Coronary artery (tissue), 2 donors: ENCODE measurements around the gene PAWR.

ENCODE experiments used
- DNase-seq: peaks from one replicate; pipeline ENCODE4 v3.0.0-alpha.2; 2017; ENCODE audit warnings: low spot score
- H3K27ac ChIP-seq, 2 donors: fragments of 200-600 bp; sonication (generic); one replicate each; pipeline ENCODE4 v1.5.1; 2016 to 2019
- H3K4me3 ChIP-seq: fragments of 200-600 bp; sonication (generic); 2 replicates; pipeline ENCODE4 v1.5.1; 2016; ENCODE audit warnings: mild to moderate bottlenecking, moderate library complexity
- CTCF ChIP-seq: fragments of 200-600 bp; sonication (generic); IDR thresholded peaks from one replicate; pipeline ENCODE4 v1.5.1; 2019; ENCODE audit warnings: antibody characterized with exemption

The PAWR gene

GRCh38 chr12:79618848-79619404 lies 71.8 kb downstream of the PAWR start:
- DNase-seq: no peak
- no peak for TF ChIP-seq CTCF
- no peak overlapping the region for H3K27ac ChIP-seq
- H3K4me3 ChIP-seq: no peak overlapping the region

- no peak for DNase-seq
- H3K4me3 ChIP-seq: no peak overlapping the region
- no peak overlapping the region for H3K27ac ChIP-seq
- no peak for TF ChIP-seq CTCF
Observed at GRCh38 chr12:79617696-79618095, 73.1 kb downstream of the PAWR start.

GRCh38 chr12:79615596-79616560 lies 74.9 kb downstream of the PAWR start:
- Histone ChIP-seq H3K27ac (no peak overlapping the region), H3K4me3 (no peak overlapping the region)
- no peak for DNase-seq
- no peak for TF ChIP-seq CTCF

- no peak overlapping the region for H3K27ac ChIP-seq
- no peak for TF ChIP-seq CTCF
- DNase-seq: no peak
- no peak overlapping the region for H3K4me3 ChIP-seq
Observed at GRCh38 chr12:79614730-79615129, 76.0 kb downstream of the PAWR start.

- Histone ChIP-seq H3K27ac (no peak overlapping the region), H3K4me3 (no peak overlapping the region)
- DNase-seq: no peak
- no peak for TF ChIP-seq CTCF
Observed at GRCh38 chr12:79601908-79602307, 88.9 kb downstream of the PAWR start.

GRCh38 chr12:79597910-79598309 lies 92.9 kb downstream of the PAWR start:
- TF ChIP-seq CTCF: no peak
- DNase-seq: no peak
- no peak overlapping the region for H3K27ac ChIP-seq

More at GRCh38 chr12:79597910-79598309, 92.9 kb downstream of the PAWR start:
- no peak overlapping the region for H3K4me3 ChIP-seq
